ENCODE measurements around the gene PAPOLA.

DNA sequence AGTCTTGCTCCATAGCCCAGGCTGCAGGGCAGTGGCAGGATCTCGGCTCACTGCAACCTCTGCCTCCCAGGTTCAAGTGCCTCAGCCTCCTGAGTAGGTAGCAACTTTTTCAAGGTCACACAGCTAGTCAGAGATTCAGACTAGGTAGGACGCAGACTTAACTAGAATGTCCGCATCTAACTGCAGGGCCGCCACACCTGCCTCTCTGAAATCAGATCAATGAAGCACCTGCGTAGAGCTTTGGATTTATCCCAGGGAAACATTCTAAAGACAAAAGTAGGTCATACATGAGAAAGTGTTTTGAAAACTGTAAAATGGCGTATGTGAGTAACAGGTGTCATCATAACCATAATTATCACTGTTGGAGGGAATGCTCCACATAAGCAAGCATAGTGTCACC lies 49.5 kb upstream of the PAPOLA start:
- TF ChIP-seq, protein P1, sequence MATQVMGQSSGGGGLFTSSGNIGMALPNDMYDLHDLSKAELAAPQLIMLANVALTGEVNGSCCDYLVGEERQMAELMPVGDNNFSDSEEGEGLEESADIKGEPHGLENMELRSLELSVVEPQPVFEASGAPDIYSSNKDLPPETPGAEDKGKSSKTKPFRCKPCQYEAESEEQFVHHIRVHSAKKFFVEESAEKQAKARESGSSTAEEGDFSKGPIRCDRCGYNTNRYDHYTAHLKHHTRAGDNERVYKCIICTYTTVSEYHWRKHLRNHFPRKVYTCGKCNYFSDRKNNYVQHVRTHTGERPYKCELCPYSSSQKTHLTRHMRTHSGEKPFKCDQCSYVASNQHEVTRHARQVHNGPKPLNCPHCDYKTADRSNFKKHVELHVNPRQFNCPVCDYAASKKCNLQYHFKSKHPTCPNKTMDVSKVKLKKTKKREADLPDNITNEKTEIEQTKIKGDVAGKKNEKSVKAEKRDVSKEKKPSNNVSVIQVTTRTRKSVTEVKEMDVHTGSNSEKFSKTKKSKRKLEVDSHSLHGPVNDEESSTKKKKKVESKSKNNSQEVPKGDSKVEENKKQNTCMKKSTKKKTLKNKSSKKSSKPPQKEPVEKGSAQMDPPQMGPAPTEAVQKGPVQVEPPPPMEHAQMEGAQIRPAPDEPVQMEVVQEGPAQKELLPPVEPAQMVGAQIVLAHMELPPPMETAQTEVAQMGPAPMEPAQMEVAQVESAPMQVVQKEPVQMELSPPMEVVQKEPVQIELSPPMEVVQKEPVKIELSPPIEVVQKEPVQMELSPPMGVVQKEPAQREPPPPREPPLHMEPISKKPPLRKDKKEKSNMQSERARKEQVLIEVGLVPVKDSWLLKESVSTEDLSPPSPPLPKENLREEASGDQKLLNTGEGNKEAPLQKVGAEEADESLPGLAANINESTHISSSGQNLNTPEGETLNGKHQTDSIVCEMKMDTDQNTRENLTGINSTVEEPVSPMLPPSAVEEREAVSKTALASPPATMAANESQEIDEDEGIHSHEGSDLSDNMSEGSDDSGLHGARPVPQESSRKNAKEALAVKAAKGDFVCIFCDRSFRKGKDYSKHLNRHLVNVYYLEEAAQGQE (IDR thresholded peaks at IDR 0.05; ENCODE audit: insufficient read depth in 1 of 2, low read depth in 2 of 2, low read length in 2 of 2), result no peak
- TF ChIP-seq POLR2AphosphoS5 (IDR thresholded peaks at IDR 0.05; ENCODE audit: low read depth, low read length) (no peak), FOXP2 (optimal IDR thresholded peaks at IDR 0.05; ENCODE audit: borderline replicate concordance, extremely low read depth, extremely low read length, insufficient read depth) (no peak), TAF1 (IDR thresholded peaks at IDR 0.05; ENCODE audit: borderline replicate concordance, insufficient read depth, low read length) (no peak), SIN3A (IDR thresholded peaks at IDR 0.05; ENCODE audit: borderline replicate concordance, insufficient read depth, low read length) (no peak)

Measured in PFSK-1 (cell line).